GM21390 (cell line): ENCODE data around the gene ZNG1B.
A peak's percentile ranks its signal among the peaks of the same experiment; 100 is the strongest.
"Not testable (repeated sequence)": the region's sequence is repeated elsewhere in the genome, so short reads cannot be mapped to it uniquely, and the experiment has no call there.

Experiments
- ATAC-seq: cut with Tn5 transposase; IDR thresholded peaks from one replicate; pipeline ENCODE4 v1.9.1; 2021; ENCODE audit not compliant: unreplicated experiment

The ZNG1B gene

DNA sequence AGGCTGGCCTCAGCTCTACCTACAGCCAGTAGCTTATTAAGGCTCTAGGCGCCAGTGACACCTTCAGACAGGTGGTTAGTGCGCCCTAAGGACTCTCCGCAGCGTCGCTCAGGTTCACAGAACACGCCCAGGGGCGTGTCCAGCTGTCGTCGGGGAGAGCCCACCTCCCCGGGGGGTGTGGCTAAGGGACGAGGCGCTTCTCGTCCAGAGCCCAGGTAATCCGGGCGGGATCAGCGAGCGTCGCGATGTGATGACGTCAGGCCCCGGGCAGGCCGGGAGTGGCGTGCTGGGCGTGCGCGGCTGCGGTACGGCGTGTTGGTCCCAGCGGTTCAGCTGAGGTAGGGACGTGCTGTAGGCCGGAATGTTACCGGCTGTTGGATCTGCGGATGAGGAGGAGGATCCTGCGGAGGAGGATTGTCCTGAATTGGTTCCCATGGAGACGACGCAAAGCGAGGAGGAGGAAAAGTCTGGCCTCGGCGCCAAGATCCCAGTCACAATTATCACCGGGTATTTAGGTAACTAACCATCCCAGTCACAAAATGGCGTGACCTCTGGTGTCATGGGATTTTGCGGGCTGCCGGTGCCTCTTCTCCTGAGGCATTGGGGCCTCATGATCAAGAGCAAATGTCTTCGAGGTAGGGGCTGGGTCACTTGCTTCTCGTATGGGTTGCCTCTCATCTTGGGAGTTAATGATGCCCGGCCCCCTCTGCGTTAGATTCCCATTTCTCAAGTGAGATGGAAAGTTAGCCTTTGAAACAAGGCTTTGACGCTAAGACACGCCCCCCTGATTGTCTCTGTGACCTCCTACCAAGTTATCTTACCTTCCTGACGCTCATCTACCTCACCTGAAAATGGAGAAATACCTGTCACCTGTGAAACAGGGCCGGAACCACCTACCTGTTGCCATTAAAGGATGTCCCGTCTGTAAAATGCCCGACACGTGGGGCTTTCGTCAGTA, at the start of gene ZNG1B:
ZNG1B (plus strand) TSS at position 184 of the 958 bp plus-strand sequence; CDS start at position 362, 178 bp downstream.
- ATAC-seq: not testable (repeated sequence)

DNA sequence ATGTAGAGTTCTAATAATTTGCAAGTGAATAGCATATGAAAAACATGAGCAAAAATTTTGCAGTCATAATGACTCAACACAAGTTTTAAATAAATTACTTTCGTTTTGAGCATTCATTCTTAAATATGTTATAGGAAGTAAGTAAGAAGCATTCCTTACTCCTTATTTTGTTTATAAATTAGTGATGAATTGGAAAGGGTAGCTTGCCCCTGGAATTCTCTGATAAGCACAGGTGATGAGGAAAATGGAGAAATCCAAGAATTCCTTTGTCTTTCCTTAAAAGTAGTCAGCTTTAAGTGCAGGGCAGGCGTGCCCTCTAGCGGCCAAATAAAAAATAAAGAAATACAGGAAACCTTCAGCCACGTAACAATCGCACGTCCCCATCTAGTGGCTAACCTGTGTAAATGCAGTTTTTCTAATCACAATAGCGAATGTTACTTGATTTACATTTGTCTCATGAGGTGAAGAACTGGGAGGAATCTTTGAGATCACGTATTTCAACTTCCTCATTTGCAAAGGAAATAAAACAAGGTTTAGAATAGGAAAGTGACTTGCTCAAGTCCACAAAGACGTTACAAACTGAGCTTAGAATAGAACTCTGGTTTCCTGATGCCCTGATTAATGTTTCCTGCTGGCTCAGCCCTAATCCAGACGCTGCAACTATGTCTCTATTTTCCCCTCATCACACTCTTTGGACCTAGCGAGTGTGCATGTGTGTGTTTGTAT, 47.2 kb upstream of the ZNG1B start:
- ATAC-seq: peak; percentile 86

DNA sequence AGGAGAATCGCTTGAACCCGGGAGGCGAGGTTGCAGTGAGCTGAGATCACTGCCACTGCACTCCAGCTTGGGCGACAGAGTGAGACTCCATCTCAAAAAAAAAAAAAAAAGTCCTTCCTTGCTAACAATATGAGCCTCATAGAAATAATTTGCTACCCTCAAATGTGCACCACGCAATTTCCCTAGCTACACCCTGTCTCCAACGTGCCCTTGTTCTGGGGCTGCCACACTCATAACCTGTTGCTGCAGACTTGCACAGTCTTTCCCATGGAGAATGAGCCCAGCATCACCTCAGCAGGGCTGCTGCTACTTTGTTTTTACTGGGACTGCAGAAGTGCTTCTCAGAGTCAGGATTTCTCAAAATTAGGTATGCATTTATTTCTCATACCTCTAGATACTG, 46.4 kb upstream of the ZNG1B start:
- no peak for ATAC-seq

DNA sequence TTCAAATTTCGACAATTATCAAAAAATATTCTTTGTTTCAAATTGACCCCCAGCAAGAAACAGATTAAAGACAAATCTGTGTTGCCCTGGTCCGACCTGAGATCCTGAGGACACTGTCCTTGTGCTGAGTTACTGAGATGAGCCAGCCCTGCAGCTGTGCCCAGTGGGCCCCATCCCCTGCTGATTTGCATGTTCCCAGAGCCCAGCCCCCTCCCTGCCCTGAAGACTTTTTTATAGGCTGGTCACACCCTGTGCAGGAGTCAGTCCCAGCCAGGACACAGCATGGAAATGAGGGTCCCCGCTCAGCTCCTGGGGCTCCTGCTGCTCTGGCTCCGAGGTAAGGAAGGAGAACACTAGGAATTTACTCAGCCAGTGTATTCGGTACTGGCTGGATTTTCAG, 31.4 kb upstream of the ZNG1B start:
- ATAC-seq: no peak

DNA sequence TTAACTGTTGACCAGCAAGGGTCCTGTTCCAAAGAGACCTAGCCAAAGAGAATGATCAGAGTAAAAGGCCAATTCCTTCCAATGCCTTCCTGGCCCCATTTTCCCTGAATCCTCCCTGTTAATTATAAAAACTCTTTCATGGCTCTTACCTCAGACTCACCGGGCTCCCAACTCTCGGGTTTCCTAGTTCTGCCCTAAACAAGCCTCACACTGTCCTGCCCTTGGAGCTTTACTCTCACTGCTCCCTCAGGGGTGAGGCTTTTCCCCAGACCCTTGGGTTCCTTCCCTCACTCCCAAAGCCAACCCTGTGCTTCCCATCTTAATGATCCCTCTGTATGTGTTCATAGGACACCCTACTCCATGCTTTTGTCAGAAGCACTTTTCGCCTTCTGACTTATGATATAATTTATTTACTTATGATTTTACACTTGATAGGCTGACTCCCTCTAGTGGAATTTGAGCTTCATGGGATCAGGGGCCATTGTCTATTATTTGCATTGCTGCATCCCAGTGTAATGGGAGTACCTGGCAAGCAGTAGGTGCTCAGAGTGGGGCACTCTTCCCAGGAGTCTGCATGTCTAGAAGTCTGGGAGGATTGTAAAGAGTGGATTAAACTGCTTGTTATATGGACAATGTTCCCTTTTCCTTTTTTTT, 29.9 kb upstream of the ZNG1B start:
- ATAC-seq: no peak

DNA sequence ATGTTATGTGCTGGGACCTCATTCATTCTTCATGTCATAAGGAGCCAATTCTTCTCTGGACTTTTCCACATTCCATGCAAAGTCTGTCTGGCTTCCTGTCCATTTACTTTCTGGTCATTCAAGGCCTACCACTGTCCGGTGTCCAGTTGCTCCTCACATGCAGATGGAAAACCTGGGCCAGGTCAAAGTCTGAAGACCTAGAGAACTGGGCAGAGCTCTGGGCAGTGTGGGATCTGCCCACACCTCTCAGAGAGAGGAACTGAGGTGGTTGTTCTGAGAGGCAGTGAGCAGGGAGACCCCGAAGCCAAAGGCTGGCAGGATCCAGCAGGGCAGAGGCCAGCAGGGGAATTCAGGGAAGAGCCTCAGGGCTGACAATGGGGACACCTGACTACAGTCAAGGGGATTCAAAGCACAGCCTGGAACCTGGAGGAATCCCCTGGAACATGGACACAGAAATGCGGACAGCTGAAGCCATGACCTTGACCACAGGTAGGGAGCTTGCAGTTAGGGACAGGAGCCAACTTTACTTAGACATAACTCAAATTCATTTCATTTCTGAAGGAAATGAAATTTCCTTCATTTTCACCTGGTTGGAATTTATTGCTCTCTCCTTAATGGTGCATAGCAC, 25.7 kb upstream of the ZNG1B start:
- not testable (repeated sequence) for ATAC-seq

DNA sequence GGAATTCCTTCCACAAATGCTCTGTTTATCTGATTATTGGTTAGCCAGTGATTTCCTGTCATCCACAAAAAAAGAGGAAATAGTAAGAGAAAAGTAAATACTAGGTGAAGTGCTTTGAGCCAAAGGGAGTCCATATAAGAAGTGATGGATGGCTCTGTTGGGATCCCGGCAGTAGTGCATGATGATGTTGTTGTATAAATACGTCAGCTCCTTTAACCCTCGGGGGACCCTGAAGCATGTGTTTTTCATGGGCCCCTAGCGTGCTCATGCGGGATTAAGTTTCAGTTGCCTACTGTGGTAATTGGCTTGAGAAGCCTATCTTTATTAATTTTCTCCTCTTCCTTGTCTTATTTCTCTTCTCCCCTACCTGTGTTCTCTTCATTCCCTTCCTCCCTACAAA, 24.7 kb upstream of the ZNG1B start:
- ATAC-seq: not testable (repeated sequence)

DNA sequence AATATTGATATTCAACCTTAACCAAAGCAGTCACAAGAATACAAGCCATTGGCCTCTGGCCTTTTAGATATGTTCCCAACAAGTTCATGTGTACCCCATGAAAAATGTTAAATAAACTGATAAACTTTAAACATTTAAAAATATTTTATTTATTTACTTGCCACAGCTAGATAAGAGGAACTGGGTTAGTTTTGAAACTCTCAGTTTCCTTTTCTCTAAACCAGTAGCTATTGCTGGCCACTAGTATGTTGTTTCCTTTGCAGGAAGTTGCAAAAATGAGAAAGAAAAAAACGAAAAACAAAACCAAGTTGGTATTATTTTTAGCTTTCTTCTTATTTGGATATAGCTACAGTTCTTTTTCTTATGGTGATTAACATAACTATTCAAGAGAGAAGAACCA, 5.7 kb upstream of the ZNG1B start:
- ATAC-seq: not testable (repeated sequence)

DNA sequence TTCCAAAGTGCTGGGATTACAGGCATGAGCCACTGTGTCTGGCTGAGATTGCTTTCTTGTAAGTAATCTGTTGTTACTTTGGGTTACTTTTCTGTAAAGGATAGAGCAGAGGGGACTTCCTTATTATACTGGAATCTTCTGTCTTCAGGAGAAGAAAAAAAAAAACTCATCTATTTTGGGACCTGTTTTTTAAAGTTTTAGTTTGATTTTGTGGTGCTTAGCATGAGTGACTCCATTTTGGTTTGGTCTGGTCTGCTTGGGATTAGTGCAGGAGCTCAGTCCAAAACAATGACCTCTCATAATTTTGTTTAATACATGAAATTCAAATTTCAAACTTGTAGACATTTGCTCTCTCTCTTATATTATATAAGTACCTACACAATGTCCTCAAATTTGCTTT, 4.0 kb upstream of the ZNG1B start:
- ATAC-seq: not testable (repeated sequence)

DNA sequence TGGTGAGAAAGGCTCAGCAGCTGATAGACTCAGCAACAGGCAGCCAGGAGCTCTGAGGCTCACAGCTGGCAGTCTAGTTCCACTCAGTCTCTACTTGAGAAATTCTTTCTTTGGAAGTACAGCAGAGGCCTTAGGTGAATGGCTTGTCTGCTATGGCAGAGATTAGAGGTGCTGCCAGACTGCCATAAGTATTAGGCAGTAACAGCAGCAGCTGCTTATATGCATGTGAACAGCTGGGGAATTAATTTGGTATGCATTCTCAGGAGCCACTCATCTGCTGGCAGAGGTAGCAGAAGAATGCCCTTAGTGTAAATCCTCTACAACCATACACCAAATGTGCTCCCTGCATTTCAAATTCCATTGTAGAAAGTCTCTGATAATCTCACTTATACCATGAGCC, 28.3 kb downstream of the ZNG1B start:
- ATAC-seq: not testable (repeated sequence)

DNA sequence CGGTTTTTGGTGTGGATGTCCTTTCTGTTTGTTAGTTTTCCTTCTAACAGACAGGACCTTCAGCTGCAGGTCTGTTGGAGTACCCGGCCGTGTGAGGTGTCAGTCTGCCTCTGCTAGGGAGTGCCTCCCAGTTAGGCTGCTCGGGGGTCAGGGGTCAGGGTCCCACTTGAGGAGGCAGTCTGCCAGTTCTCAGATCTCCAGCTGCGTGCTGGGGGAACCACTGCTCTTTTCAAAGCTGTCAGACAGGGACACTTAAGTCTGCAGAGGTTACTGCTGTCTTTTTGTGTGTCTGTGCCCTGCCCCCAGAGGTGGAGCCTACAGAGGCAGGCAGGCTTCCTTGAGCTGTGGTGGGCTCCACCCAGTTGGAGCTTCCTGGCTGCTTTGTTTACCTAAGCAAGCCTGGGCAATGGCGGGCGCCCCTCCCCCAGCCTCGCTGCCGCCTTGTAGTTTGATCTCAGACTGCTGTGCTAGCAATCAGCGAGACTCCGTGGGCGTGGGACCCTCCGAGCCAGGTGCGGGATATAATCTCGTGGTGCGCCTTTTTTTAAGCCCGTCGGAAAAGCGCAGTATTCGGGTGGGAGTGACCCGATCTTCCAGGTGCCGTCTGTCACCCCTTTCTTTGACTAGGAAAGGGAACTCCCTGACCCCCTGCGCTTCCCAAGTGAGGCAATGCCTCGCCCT, 39.3 kb downstream of the ZNG1B start:
- not testable (repeated sequence) for ATAC-seq

DNA sequence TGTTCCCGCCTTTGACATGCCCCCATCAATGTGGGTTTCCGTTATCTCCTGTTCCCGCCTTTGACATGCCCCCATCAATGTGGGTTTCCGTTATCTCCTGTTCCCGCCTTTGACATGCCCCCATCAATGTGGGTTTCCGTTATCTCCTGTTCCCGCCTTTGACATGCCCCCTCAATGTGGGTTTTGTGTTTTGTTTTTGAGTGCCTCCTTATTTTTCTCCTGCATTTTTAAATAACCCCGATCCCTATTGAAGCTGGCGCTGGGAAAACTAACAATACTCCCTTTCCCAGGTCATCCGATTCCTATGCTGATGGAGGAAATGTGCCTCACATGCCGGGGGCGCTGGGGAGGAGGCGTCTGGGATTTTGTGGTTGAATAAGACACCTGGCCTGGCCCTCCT, 59.0 kb downstream of the ZNG1B start:
- not testable (repeated sequence) for ATAC-seq

DNA sequence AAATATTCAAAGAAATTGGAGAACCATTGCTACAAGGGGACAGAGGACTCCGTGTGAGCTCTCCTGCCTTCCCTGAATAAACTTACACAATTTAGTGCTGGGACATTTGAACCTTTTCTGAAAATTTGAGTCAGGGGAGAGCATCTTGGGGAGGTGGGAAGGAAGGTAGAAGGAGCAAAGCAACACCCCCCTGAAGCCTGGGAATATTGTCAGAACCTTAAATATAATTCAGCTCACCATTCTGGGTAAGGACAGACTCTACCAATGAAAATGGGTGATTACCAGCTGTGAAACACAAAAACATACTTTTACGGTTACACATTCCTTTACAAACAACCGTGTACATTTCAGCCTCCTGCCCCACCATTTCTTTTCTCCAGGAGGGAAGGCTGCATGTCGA, 60.9 kb downstream of the ZNG1B start, which contains the start of gene FOXD4L1:
FOXD4L1 (plus strand) TSS at position 301 of the 400 bp plus-strand sequence. CDS start 592 bp downstream, outside the sequence.
- not testable (repeated sequence) for ATAC-seq

DNA sequence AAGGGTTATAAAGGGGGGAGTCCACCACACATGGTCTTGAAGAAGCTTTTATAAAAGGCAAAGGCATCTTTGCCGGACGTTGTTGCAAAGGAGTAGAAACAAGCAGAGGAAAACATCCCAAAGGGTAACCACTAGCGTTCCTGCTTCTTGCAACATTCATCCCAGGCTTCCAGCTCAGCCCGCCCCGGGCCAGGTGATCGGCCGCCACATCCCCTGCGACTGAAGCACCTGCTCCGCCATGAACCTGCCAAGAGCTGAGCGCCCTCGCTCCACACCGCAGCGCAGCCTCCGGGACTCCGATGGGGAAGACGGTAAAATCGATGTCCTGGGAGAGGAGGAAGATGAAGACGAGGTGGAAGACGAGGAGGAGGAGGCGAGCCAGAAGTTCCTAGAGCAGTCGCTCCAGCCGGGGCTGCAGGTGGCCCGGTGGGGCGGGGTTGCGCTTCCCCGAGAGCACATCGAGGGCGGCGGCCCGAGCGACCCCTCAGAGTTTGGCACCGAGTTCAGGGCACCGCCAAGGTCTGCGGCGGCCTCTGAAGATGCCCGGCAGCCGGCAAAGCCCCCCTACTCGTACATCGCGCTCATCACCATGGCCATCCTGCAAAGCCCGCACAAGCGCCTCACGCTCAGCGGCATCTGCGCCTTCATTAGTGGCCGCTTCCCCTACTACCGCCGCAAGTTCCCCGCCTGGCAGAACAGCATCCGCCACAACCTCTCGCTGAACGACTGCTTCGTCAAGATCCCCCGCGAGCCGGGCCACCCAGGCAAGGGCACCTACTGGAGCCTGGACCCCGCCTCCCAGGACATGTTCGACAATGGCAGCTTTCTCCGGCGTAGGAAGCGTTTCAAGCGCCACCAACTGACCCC, 61.8 kb downstream of the ZNG1B start:
- not testable (repeated sequence) for ATAC-seq

DNA sequence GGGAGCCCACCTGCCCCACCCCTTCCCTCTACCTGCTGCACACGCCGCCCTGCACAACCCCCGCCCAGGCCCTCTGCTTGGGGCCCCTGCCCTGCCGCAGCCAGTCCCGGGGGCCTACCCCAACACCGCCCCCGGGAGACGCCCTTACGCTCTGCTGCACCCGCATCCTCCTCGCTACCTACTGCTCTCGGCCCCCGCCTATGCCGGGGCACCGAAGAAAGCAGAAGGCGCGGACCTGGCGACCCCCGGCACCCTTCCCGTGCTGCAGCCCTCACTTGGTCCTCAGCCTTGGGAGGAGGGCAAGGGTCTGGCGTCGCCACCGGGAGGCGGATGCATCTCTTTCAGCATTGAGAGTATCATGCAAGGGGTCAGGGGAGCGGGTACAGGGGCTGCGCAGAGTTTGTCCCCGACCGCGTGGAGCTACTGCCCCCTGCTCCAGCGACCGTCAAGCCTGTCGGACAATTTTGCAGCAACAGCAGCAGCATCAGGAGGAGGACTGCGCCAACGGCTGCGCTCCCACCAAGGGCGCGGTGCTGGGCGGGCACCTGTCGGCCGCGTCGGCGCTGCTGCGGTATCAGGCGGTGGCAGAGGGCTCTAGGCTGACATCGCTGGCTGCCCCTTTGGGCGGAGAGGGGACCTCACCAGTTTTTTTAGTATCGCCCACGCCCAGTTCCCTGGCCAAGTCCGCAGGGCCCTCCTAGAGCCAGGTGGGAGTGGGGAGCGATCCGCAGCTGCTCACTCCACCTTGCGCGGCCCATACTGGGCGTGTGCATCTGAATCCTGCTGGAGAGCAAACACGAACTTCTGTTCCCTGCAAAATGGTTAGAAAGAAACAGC, 62.6 kb downstream of the ZNG1B start:
- not testable (repeated sequence) for ATAC-seq

DNA sequence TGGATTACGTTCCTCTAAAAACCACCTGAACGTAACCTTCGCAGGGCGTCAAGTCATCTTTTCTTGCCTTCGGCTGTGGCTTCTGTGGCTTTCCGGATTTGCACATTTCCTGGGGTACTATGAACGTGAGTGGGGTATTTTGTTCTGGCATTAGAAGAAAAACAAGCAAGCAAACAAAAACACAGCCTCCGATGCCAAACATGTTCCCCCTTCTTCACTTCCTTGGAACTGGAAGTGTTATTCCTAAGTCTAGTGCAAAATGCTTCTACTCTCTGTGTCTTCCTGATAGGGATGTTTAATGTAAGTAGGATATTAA, 63.2 kb downstream of the ZNG1B start:
- ATAC-seq: not testable (repeated sequence)

DNA sequence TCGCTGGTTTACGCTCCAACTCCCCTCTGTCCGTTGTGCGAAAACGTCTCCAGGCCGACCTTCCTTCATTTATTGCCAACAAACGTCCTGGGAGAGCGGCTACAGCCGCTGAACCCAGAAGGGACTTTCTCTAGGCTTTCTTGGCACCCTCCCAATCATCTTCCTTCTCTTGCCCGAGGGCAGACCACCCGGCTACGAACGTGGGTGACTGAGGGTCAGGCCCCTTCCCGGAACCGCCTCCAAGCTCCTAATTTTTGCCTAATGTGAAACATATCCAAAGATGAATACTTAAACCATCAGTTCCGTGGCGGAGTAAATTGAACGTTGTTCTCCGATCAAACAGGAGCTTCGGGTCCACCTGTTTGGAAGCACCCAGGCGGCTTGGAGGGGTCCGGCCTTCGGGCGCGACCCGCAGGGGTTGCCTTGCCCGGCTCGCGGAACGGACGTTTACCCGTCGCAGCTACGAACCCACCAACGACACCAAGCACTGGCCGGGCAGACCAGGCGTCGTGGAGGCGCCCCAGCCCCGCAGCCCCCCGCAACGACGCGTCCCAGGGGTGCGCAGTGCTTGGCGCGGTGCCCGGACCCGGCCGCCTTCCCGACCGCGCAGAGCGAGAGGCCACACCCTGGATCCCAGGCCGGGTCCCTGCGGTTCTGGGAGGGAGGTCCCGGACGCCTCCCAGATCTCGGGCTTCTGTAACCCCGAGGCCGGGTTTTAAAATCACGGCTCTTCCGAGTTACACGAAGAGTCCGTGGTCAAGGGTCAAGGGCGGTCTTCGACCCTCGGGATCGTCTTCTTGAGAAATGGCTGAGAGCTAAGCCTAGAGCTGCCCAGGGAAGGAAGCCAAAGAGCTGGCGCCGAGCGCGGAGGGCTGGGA, 65.0 kb downstream of the ZNG1B start:
- peak; percentile 19 for ATAC-seq
